Gastrocnemius medialis (tissue), 4 donors: ENCODE data around the gene SLC25A11.

Experiments
- POLR2A ChIP-seq, 2 donors: fragments of 450-650 bp; IDR thresholded peaks; one replicate each; pipeline ENCODE4 v1.6.1; 2017; ENCODE audit warnings: antibody characterized with exemption in 2 of 2, mild to moderate bottlenecking in 2 of 2, moderate library complexity in 2 of 2
- TF ChIP-seq, protein P1 (sequence below), 5 experiments: fragments of 450-650 bp in 3 of 5; fragments of 200-600 bp in 2 of 5; sonication (generic) in 2 of 5; IDR thresholded peaks in 4 of 5; conservative IDR thresholded peaks in 1 of 5; 1 replicate in 4 of 5; 2 replicates in 1 of 5; pipeline ENCODE4 v1.5.1; 2016 to 2019; ENCODE audit warnings: antibody characterized with exemption in 5 of 5, mild to moderate bottlenecking in 3 of 5, moderate library complexity in 3 of 5

DNA sequence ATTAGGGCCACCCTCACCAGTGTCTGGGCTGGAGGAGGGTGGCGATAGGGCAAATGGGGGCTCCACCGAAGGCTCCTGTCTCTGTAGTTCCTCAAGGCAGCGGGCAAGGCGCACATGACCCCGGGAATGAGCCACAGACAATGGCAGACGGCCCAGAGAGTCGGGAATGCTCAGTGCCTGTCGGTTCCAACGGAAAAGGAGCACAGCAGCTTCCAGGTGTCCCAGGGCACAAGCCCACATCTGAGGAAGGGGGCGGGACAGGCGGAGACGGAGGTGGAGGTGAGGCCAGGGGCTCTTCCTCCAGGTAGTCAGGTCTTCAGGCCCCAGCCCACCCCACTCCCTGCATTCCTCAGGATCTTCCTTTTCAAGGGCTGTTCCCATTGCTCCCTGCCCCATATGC, 32.9 kb upstream of the SLC25A11 start:
- no peak for TF ChIP-seq POLR2A (IDR thresholded peaks at IDR 0.05)
- TF ChIP-seq, protein P1, sequence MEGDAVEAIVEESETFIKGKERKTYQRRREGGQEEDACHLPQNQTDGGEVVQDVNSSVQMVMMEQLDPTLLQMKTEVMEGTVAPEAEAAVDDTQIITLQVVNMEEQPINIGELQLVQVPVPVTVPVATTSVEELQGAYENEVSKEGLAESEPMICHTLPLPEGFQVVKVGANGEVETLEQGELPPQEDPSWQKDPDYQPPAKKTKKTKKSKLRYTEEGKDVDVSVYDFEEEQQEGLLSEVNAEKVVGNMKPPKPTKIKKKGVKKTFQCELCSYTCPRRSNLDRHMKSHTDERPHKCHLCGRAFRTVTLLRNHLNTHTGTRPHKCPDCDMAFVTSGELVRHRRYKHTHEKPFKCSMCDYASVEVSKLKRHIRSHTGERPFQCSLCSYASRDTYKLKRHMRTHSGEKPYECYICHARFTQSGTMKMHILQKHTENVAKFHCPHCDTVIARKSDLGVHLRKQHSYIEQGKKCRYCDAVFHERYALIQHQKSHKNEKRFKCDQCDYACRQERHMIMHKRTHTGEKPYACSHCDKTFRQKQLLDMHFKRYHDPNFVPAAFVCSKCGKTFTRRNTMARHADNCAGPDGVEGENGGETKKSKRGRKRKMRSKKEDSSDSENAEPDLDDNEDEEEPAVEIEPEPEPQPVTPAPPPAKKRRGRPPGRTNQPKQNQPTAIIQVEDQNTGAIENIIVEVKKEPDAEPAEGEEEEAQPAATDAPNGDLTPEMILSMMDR (IDR thresholded peaks at IDR 0.05 in 4 of 5, conservative IDR thresholded peaks at IDR 0.05 in 1 of 5), result no peak
